K562 (cell line): ENCODE data around the gene AFG1L. TPM values are rescaled to one million over a fixed set of nuclear protein-coding genes. Genes with fewer than 3 reads are reported as not detected.

Experiments used
- ATF4 ChIP-seq: fragments of 450-650 bp; formaldehyde crosslinking; IDR thresholded peaks from 2 replicates; pipeline ENCODE4 v1.4.0; 2022; ENCODE audit warnings: mild to moderate bottlenecking, moderate library complexity
- CEBPG ChIP-seq, 3 experiments: fragments of 200-800 bp in 1 of 3; sonication (Bioruptor generic) in 1 of 3; sonication (generic) in 1 of 3; formaldehyde crosslinking in 1 of 3; IDR thresholded peaks in 2 of 3; conservative IDR thresholded peaks in 1 of 3; 2 replicates each; pipeline versions ENCODE4 v1.6.1 to v1.8.0; 2016 to 2022; ENCODE audit warnings: missing compliant biosample characterization in 2 of 3, missing genetic modification characterization in 2 of 3, mild to moderate bottlenecking in 1 of 3, missing genetic modification reagents in 1 of 3
- HDAC8 ChIP-seq: fragments of 450-650 bp; IDR thresholded peaks from 2 replicates; pipeline ENCODE4 v1.6.1; 2016; ENCODE audit warnings: mild to moderate bottlenecking, missing genetic modification characterization, moderate library complexity, missing compliant biosample characterization
- HMBOX1 ChIP-seq: sonication (generic); IDR thresholded peaks from 2 replicates; pipeline ENCODE4 v1.6.1; 2016
- SMARCE1 ChIP-seq: fragments of 450-650 bp; IDR thresholded peaks from 2 replicates; pipeline ENCODE4 v1.7.1; 2016; ENCODE audit warnings: mild to moderate bottlenecking
- TRIM24 ChIP-seq, 2 experiments: fragments of 450-650 bp; IDR thresholded peaks; 2 replicates each; pipeline ENCODE4 v1.6.1; 2016
- ZBTB40 ChIP-seq, 2 experiments: fragments of 450-650 bp in 1 of 2; sonication (generic) in 1 of 2; formaldehyde crosslinking in 1 of 2; IDR thresholded peaks; 2 replicates each; pipeline versions ENCODE4 v1.7.1 to v1.9.0; 2016 to 2022; ENCODE audit warnings: inconsistent platforms in 1 of 2, mild to moderate bottlenecking in 1 of 2, missing genetic modification reagents in 1 of 2
- ZNF239 ChIP-seq: fragments of 250-450 bp; sonication (Bioruptor Pico); IDR thresholded peaks from 2 replicates; pipeline ENCODE4 v1.4.0; 2020; ENCODE audit warnings: mild to moderate bottlenecking
- ZNF518B ChIP-seq: fragments of 250-450 bp; sonication (Bioruptor Pico); IDR thresholded peaks from 2 replicates; pipeline ENCODE4 v1.5.0; 2021; ENCODE audit warnings: mild to moderate bottlenecking, moderate library complexity
- polyA plus RNA-seq, 8 experiments: library from polyadenylated mRNA; depleted of rRNA in 4 of 8; stranded (reverse) in 5 of 8; unstranded in 3 of 8; fragments of >200 nt; fragmentation: Nextera tagmentation in 2 of 8; fragmentation: Illumina TruSeq in 1 of 8; extraction: Ambion mirVana in 2 of 8; extraction: Trizol in 1 of 8; gene quantifications; 2 replicates each; pipeline versions ENCODE4 v1.2.1 to v1.2.3, GENCODE V29; 2011 to 2014; ENCODE audit warnings: inconsistent platforms in 1 of 8, missing spikeins in 1 of 8
- total RNA-seq, 7 experiments: library from RNA; depleted of rRNA in 6 of 7; stranded (reverse); fragments of >200 nt in 6 of 7; fragmentation: Illumina TruSeq in 2 of 7; extraction: Trizol in 2 of 7; gene quantifications; 2 replicates each; pipeline versions ENCODE4 v1.2.1 to v1.2.3, GENCODE V29; 2011 to 2021; ENCODE audit warnings: low replicate concordance in 1 of 7

Gene AFG1L
- total and polyA plus RNA-seq, 9 of the 15 experiments (the other 6 are each of a cell fraction or from before 2014, with no cell fraction given) = 2.2 to 15.5 (median 5.8) TPM

- TF ChIP-seq ZBTB40 (IDR thresholded peaks at IDR 0.05) = no peak
- TF ChIP-seq ZBTB40 (CRISPR knock-in tag; IDR thresholded peaks at IDR 0.05) = no peak
- TF ChIP-seq ATF4 (CRISPR knock-in tag) = 0 out of 2 replicates have a peak, but pooled peaks have one; percentile 24
- TF ChIP-seq ZNF239 (CRISPR knock-in tag) = no peak
- peak; percentile 67 to 68 for TF ChIP-seq TRIM24 (IDR thresholded peaks at IDR 0.05)
- TF ChIP-seq ZNF518B (CRISPR knock-in tag) = no peak
- TF ChIP-seq SMARCE1 = 0 out of 2 replicates have a peak, but pooled peaks have one; percentile 24
- peak; percentile 54; the same call in 1 of the 2 replicates for TF ChIP-seq CEBPG (CRISPR knock-in tag; IDR thresholded peaks at IDR 0.05)
- peak; percentile 66 to 77 for TF ChIP-seq CEBPG (tag; conservative IDR thresholded peaks at IDR 0.05 in 1 of 2, IDR thresholded peaks at IDR 0.05 in 1 of 2)
- no peak for TF ChIP-seq HMBOX1
- no peak for TF ChIP-seq HDAC8
Observed at GRCh38 chr6:108510461-108511319, 215.8 kb downstream of the AFG1L start (continued).
